ENCODE measurements around the gene PSTPIP1. TPM values are rescaled to one million over a fixed set of nuclear protein-coding genes. Genes with fewer than 3 reads are reported as not detected.

The PSTPIP1 gene
- total and polyA plus RNA-seq, 7 donors = 0.97 to 2.2 (median 1.3) TPM

- intact Hi-C loops (cut with DNase I) = loop anchor here in 1 of 2 donors (2.0 kb wide), 1 partner anchor 15 kb away; no protein-coding TSS in a partner anchor
- Histone ChIP-seq H3K9me3 (no peaks in the 10 kb centered on the region), H3K4me1 (peaks cover 92% of the 10 kb centered on the region), H3K4me3 (no peak overlapping the region), H3K36me3 (ENCODE audit: insufficient read depth in 1 of 2, low read depth in 1 of 2) (no peaks in the 10 kb centered on the region), H3K27ac (peak overlapping the region; percentile 84), H3K27me3 (ENCODE audit: insufficient read depth in 3 of 3, low read length in 2 of 3) (no peaks in the 10 kb centered on the region)
- no peak for TF ChIP-seq CTCF (IDR thresholded peaks at IDR 0.05)
- DNase-seq = no peak
- peak in 1 of 4 donors; percentile 54 for ATAC-seq
- WGBS, 3 donors = 3 to 8% (median 3%) methylated on average over 2 of the region's 2 CpGs
Measured at GRCh38 chr15:77059786-77060361, 64.9 kb downstream of the PSTPIP1 start.

GRCh38 chr15:77060546-77060945 lies 65.6 kb downstream of the PSTPIP1 start:
- intact Hi-C loops (cut with DNase I) = loop anchor here in 1 of 2 donors (2.0 kb wide), 1 partner anchor 16 kb away; no protein-coding TSS in a partner anchor
- ATAC-seq (peak; percentile 84 to 95 (median 91)), DNase-seq (no peak)
- H3K4me3 ChIP-seq = peak overlapping the region; percentile 37
- no peaks in the 10 kb centered on the region for H3K9me3 ChIP-seq
- H3K36me3 ChIP-seq (ENCODE audit: insufficient read depth in 1 of 2, low read depth in 1 of 2) = no peaks in the 10 kb centered on the region
- H3K27ac ChIP-seq = peak overlapping the region; percentile 84
- no peaks in the 10 kb centered on the region for H3K27me3 ChIP-seq (ENCODE audit: insufficient read depth in 3 of 3, low read length in 2 of 3)
- H3K4me1 ChIP-seq = peaks cover 92% of the 10 kb centered on the region
- no peak for TF ChIP-seq CTCF (IDR thresholded peaks at IDR 0.05)

- Histone ChIP-seq H3K27me3 (ENCODE audit: insufficient read depth in 3 of 3, low read length in 2 of 3) (no peaks in the 10 kb centered on the region), H3K27ac (peak overlapping the region; percentile 84), H3K36me3 (ENCODE audit: insufficient read depth in 1 of 2, low read depth in 1 of 2) (no peaks in the 10 kb centered on the region), H3K9me3 (no peaks in the 10 kb centered on the region), H3K4me1 (peaks cover 85% of the 10 kb centered on the region), H3K4me3 (no peak overlapping the region)
- TF ChIP-seq CTCF (IDR thresholded peaks at IDR 0.05) = no peak
- ATAC-seq (no peak), DNase-seq (no peak)
- intact Hi-C loops (cut with DNase I) = no loop called here
Measured at GRCh38 chr15:77063249-77063648, 68.3 kb downstream of the PSTPIP1 start.

GRCh38 chr15:77064063-77064462 lies 69.1 kb downstream of the PSTPIP1 start:
- H3K4me1 ChIP-seq = peaks cover 81% of the 10 kb centered on the region
- 88 to 89% (median 88%) methylated on average over 2 of the region's 2 CpGs for WGBS, 3 donors

More at GRCh38 chr15:77064063-77064462, 69.1 kb downstream of the PSTPIP1 start:
- H3K4me3 ChIP-seq = no peak overlapping the region
- TF ChIP-seq CTCF (IDR thresholded peaks at IDR 0.05) = no peak
- peak overlapping the region; percentile 84 for H3K27ac ChIP-seq
- no peaks in the 10 kb centered on the region for H3K36me3 ChIP-seq (ENCODE audit: insufficient read depth in 1 of 2, low read depth in 1 of 2)
- ATAC-seq (no peak), DNase-seq (no peak)
- intact Hi-C loops (cut with DNase I) = no loop called here
- no peaks in the 10 kb centered on the region for H3K27me3 ChIP-seq (ENCODE audit: insufficient read depth in 3 of 3, low read length in 2 of 3)
- no peaks in the 10 kb centered on the region for H3K9me3 ChIP-seq

All from psoas muscle (tissue), 8 donors.